Mucosa of stomach (tissue), 1 donor: ENCODE results near the gene GPATCH4.
A peak's percentile ranks its signal among the peaks of the same experiment; 100 is the strongest.
"Not testable (repeated sequence)": the region's sequence is repeated elsewhere in the genome, so short reads cannot be mapped to it uniquely, and the experiment has no call there.

Source experiments
- H3K27me3 ChIP-seq: one replicate; pipeline ENCODE4 v1.7.0; 2013; ENCODE audit warnings: mild to moderate bottlenecking, low read length; ENCODE audit not compliant: control insufficient read depth, insufficient read depth
- H3K36me3 ChIP-seq: one replicate; pipeline ENCODE4 v1.7.0; 2013; ENCODE audit warnings: low read length; ENCODE audit not compliant: control insufficient read depth, insufficient read depth
- H3K4me1 ChIP-seq: one replicate; pipeline ENCODE4 v1.7.0; 2013; ENCODE audit warnings: mild to moderate bottlenecking, low read length; ENCODE audit not compliant: control insufficient read depth, insufficient read depth
- H3K4me3 ChIP-seq: one replicate; pipeline ENCODE4 v1.7.0; 2013; ENCODE audit warnings: low read length
- H3K9ac ChIP-seq: one replicate; pipeline ENCODE4 v1.7.0; 2013; ENCODE audit warnings: mild to moderate bottlenecking, low read length, moderate library complexity
- H3K9me3 ChIP-seq: one replicate; pipeline ENCODE4 v1.7.0; 2013; ENCODE audit warnings: mild to moderate bottlenecking, low read length, moderate library complexity; ENCODE audit not compliant: control insufficient read depth
- donor health status: Pancreatic carcinoma.

The GPATCH4 gene

GRCh38 chr1:156591432-156592157, 9.7 kb downstream of the GPATCH4 start, which contains the start of gene NAXE:
Gene NAXE, plus strand, starts transcription at chr1:156591776. Its CDS starts 29 bp downstream, at chr1:156591805.
- Histone ChIP-seq H3K9me3 (no peaks in the 10 kb centered on the region), H3K9ac (peak within 1 kb of the TSS; percentile 97), H3K27me3 (no peaks in the 10 kb centered on the region), H3K36me3 (peaks cover 10% of the 10 kb centered on the region), H3K4me1 (peaks cover 21% of the 10 kb centered on the region), H3K4me3 (peak within 1 kb of the TSS; percentile 84)

GRCh38 chr1:156591181-156591431, 10.2 kb downstream of the GPATCH4 start:
- no peaks in the 10 kb centered on the region for H3K9me3 ChIP-seq

GRCh38 chr1:156590326-156591180, 10.7 kb downstream of the GPATCH4 start:
- H3K4me3 ChIP-seq = peak overlapping the region; percentile 84
- peak overlapping the region; percentile 97 for H3K9ac ChIP-seq
- H3K36me3 ChIP-seq = peaks cover 6% of the 10 kb centered on the region
- peaks cover 4% of the 10 kb centered on the region for H3K27me3 ChIP-seq
- peaks cover 28% of the 10 kb centered on the region for H3K4me1 ChIP-seq
- H3K9me3 ChIP-seq = no peaks in the 10 kb centered on the region

More at GRCh38 chr1:156591181-156591431, 10.2 kb downstream of the GPATCH4 start:
- peaks cover 26% of the 10 kb centered on the region for H3K4me1 ChIP-seq
- peak overlapping the region; percentile 84 for H3K4me3 ChIP-seq
- peaks cover 6% of the 10 kb centered on the region for H3K36me3 ChIP-seq
- H3K27me3 ChIP-seq = peaks cover under 1% of the 10 kb centered on the region
- peak overlapping the region; percentile 97 for H3K9ac ChIP-seq

- H3K9ac ChIP-seq = no peak overlapping the region
- no peaks in the 10 kb centered on the region for H3K36me3 ChIP-seq
- no peaks in the 10 kb centered on the region for H3K9me3 ChIP-seq
- H3K4me3 ChIP-seq = no peak overlapping the region
- H3K27me3 ChIP-seq = peaks cover 4% of the 10 kb centered on the region
- peaks cover 28% of the 10 kb centered on the region for H3K4me1 ChIP-seq
These were observed 11.7 kb downstream of the GPATCH4 start for GRCh38 chr1:156589546-156589945.

GRCh38 chr1:156587927-156588326, 13.4 kb downstream of the GPATCH4 start:
- H3K4me1 ChIP-seq = peaks cover 34% of the 10 kb centered on the region
- not testable (repeated sequence) for H3K36me3 ChIP-seq, H3K9me3 ChIP-seq, H3K27me3 ChIP-seq, H3K9ac ChIP-seq, H3K4me3 ChIP-seq

- Histone ChIP-seq H3K9ac (no peak overlapping the region), H3K9me3 (no peaks in the 10 kb centered on the region), H3K36me3 (no peaks in the 10 kb centered on the region), H3K4me3 (no peak overlapping the region), H3K27me3 (peaks cover 4% of the 10 kb centered on the region), H3K4me1 (peaks cover 25% of the 10 kb centered on the region)
These were observed 14.3 kb downstream of the GPATCH4 start for GRCh38 chr1:156586892-156587477.

GRCh38 chr1:156586323-156586722, 15.0 kb downstream of the GPATCH4 start:
- peaks cover 22% of the 10 kb centered on the region for H3K4me1 ChIP-seq
- H3K9me3 ChIP-seq = no peaks in the 10 kb centered on the region
- no peak overlapping the region for H3K9ac ChIP-seq

GRCh38 chr1:156584813-156585212, 16.5 kb downstream of the GPATCH4 start:
- Histone ChIP-seq H3K9me3 (no peaks in the 10 kb centered on the region), H3K4me3 (no peak overlapping the region), H3K4me1 (peaks cover 15% of the 10 kb centered on the region), H3K27me3 (peaks cover 4% of the 10 kb centered on the region), H3K9ac (no peak overlapping the region), H3K36me3 (no peaks in the 10 kb centered on the region)

More at GRCh38 chr1:156586323-156586722, 15.0 kb downstream of the GPATCH4 start:
- Histone ChIP-seq H3K36me3 (no peaks in the 10 kb centered on the region), H3K27me3 (peaks cover 4% of the 10 kb centered on the region), H3K4me3 (no peak overlapping the region)

GRCh38 chr1:156583821-156584622, 17.3 kb downstream of the GPATCH4 start:
- no peaks in the 10 kb centered on the region for H3K9me3 ChIP-seq
- no peaks in the 10 kb centered on the region for H3K36me3 ChIP-seq
- no peak overlapping the region for H3K4me3 ChIP-seq
- peaks cover 15% of the 10 kb centered on the region for H3K4me1 ChIP-seq
- no peak overlapping the region for H3K9ac ChIP-seq
- H3K27me3 ChIP-seq = peaks cover 4% of the 10 kb centered on the region

- H3K36me3 ChIP-seq = no peaks in the 10 kb centered on the region
- H3K27me3 ChIP-seq = peaks cover 4% of the 10 kb centered on the region
- no peaks in the 10 kb centered on the region for H3K9me3 ChIP-seq
- H3K4me3 ChIP-seq = no peak overlapping the region
- no peak overlapping the region for H3K9ac ChIP-seq
- H3K4me1 ChIP-seq = peaks cover 20% of the 10 kb centered on the region
These were observed 18.8 kb downstream of the GPATCH4 start for GRCh38 chr1:156582388-156583017.

- Histone ChIP-seq H3K4me1 (peaks cover 21% of the 10 kb centered on the region), H3K36me3 (no peaks in the 10 kb centered on the region), H3K9ac (no peak overlapping the region), H3K4me3 (no peak overlapping the region), H3K9me3 (no peaks in the 10 kb centered on the region), H3K27me3 (peaks cover 4% of the 10 kb centered on the region)
These were observed 19.5 kb downstream of the GPATCH4 start for GRCh38 chr1:156581661-156582387.
